Gastrocnemius medialis (tissue), 4 donors: Measurements from ENCODE around the gene MARF1. TPM values are rescaled to one million over a fixed set of nuclear protein-coding genes. Genes with fewer than 3 reads are reported as not detected.
A peak's percentile ranks its signal among the peaks of the same experiment; 100 is the strongest.

Experiments
- ATAC-seq, 2 donors: fragments of 150-250 bp; one replicate each; pipeline ENCODE4 v1.9.1; 2016
- DNase-seq, 2 donors: peaks; one replicate each; pipeline ENCODE4 v3.0.0-alpha.2; 2019
- H3K27ac ChIP-seq, 4 donors: fragments of 200-600 bp; sonication (generic); 1 replicate in 1 of 4; 2 replicates in 3 of 4; pipeline ENCODE4 v1.5.1; 2016 to 2018; ENCODE audit warnings: mild to moderate bottlenecking in 2 of 4, moderate library complexity in 1 of 4
- H3K27me3 ChIP-seq, 3 donors: fragments of 200-600 bp; sonication (generic) in 2 of 3; 1 replicate in 1 of 3; 2 replicates in 2 of 3; pipeline versions ENCODE4 v1.5.1 to v1.6.0; 2016 to 2019; ENCODE audit warnings: mild to moderate bottlenecking in 1 of 3, moderate library complexity in 1 of 3
- H3K36me3 ChIP-seq, 2 donors: fragments of 200-600 bp; sonication (generic) in 1 of 2; one replicate each; pipeline ENCODE4 v1.5.1; 2017 to 2018
- H3K4me1 ChIP-seq, 2 donors: fragments of 200-600 bp; sonication (generic) in 1 of 2; one replicate each; pipeline ENCODE4 v1.5.1; 2016 to 2017; ENCODE audit warnings: mild to moderate bottlenecking in 2 of 2
- H3K4me3 ChIP-seq, 4 donors: fragments of 200-600 bp; sonication (generic) in 3 of 4; 1 replicate in 1 of 4; 2 replicates in 3 of 4; pipeline ENCODE4 v1.5.1; 2016 to 2019; ENCODE audit warnings: mild to moderate bottlenecking in 2 of 4
- H3K9me3 ChIP-seq, 3 donors: fragments of 200-600 bp; sonication (generic) in 2 of 3; 1 replicate in 1 of 3; 2 replicates in 2 of 3; pipeline ENCODE4 v1.5.1; 2016 to 2019
- CTCF ChIP-seq, 5 experiments: fragments of 450-650 bp in 3 of 5; fragments of 200-600 bp in 2 of 5; sonication (generic) in 2 of 5; IDR thresholded peaks in 4 of 5; conservative IDR thresholded peaks in 1 of 5; 1 replicate in 4 of 5; 2 replicates in 1 of 5; pipeline ENCODE4 v1.5.1; 2016 to 2019; ENCODE audit warnings: antibody characterized with exemption in 5 of 5, mild to moderate bottlenecking in 3 of 5, moderate library complexity in 3 of 5
- POLR2A ChIP-seq, 2 donors: fragments of 450-650 bp; IDR thresholded peaks; one replicate each; pipeline ENCODE4 v1.6.1; 2017; ENCODE audit warnings: antibody characterized with exemption in 2 of 2, mild to moderate bottlenecking in 2 of 2, moderate library complexity in 2 of 2
- in situ Hi-C, 4 donors: fragments of 200-750 bp; cut with MboI; loops; one replicate each; pipeline versions ENCODE4 v1.15.0 to v1.8.0; 2017; ENCODE audit warnings: low sequenced_read_pairs in 4 of 4
- intact Hi-C: fragments of 100-400 bp; cut with DNase I; formaldehyde crosslinking; loops from one replicate; pipeline ENCODE4 v1.15.1; 2023; ENCODE audit warnings: low total_unique reads
- total RNA-seq, 4 donors: library from RNA; depleted of rRNA; stranded (reverse); fragments of >200 nt; gene quantifications; one replicate each; pipeline versions ENCODE4 v1.1.0 to v1.2.3, GENCODE V29; 2016

MARF1 gene
- total RNA-seq, 4 donors from 2014 or later = 19.5 to 29.8 (median 26.5) TPM

GRCh38 chr16:15601212-15601879 lies 41.6 kb downstream of the MARF1 start:
- H3K4me3 ChIP-seq = no peak overlapping the region
- H3K27ac ChIP-seq = no peak overlapping the region
- in situ Hi-C loops (no loop called here), intact Hi-C loops (no loop called here)
- ATAC-seq (no peak), DNase-seq (no peak)
- H3K36me3 ChIP-seq = peaks cover 2 to 69% of the 10 kb centered on the region in 2 donors
- H3K9me3 ChIP-seq = no peaks in the 10 kb centered on the region
- TF ChIP-seq CTCF (IDR thresholded peaks at IDR 0.05 in 4 of 5, conservative IDR thresholded peaks at IDR 0.05 in 1 of 5) (no peak), POLR2A (IDR thresholded peaks at IDR 0.05) (no peak)
- H3K4me1 ChIP-seq = peaks cover 7 to 20% of the 10 kb centered on the region in 2 donors
- no peaks in the 10 kb centered on the region for H3K27me3 ChIP-seq

- Histone ChIP-seq H3K4me3 (no peak overlapping the region), H3K4me1 (peaks cover 0 to 20% of the 10 kb centered on the region in 2 donors), H3K36me3 (peaks cover 2 to 85% of the 10 kb centered on the region in 2 donors), H3K27ac (peak overlapping the region in 2 of 4 donors; percentile 4 to 73), H3K27me3 (no peaks in the 10 kb centered on the region), H3K9me3 (no peaks in the 10 kb centered on the region)
- no peak for TF ChIP-seq POLR2A (IDR thresholded peaks at IDR 0.05)
- no peak for DNase-seq
- intact Hi-C loops (no loop called here), in situ Hi-C loops (no loop called here)
- ATAC-seq = no peak
Measured at GRCh38 chr16:15599303-15600070, 43.5 kb downstream of the MARF1 start.

GRCh38 chr16:15598648-15599190 lies 44.2 kb downstream of the MARF1 start:
- ATAC-seq = no peak
- no peak for DNase-seq
- no peaks in the 10 kb centered on the region for H3K27me3 ChIP-seq
- in situ Hi-C loops (no loop called here), intact Hi-C loops (no loop called here)
- H3K4me3 ChIP-seq = no peak overlapping the region
- peaks cover 0 to 20% of the 10 kb centered on the region in 2 donors for H3K4me1 ChIP-seq
- H3K36me3 ChIP-seq = peaks cover 2 to 79% of the 10 kb centered on the region in 2 donors
- no peaks in the 10 kb centered on the region for H3K9me3 ChIP-seq
- H3K27ac ChIP-seq = peak overlapping the region; percentile 43 to 73 (median 65)
- TF ChIP-seq POLR2A (IDR thresholded peaks at IDR 0.05) (no peak), CTCF (IDR thresholded peaks at IDR 0.05 in 4 of 5, conservative IDR thresholded peaks at IDR 0.05 in 1 of 5) (no peak)

- Histone ChIP-seq H3K4me3 (no peak overlapping the region), H3K27me3 (no peaks in the 10 kb centered on the region), H3K4me1 (peaks cover 0 to 20% of the 10 kb centered on the region in 2 donors), H3K9me3 (no peaks in the 10 kb centered on the region), H3K36me3 (peaks cover 2 to 72% of the 10 kb centered on the region in 2 donors), H3K27ac (peak overlapping the region; percentile 43 to 73 (median 65))
- peak; percentile 59 to 81 for ATAC-seq
- in situ Hi-C loops (no loop called here), intact Hi-C loops (no loop called here)
- TF ChIP-seq CTCF (IDR thresholded peaks at IDR 0.05 in 4 of 5, conservative IDR thresholded peaks at IDR 0.05 in 1 of 5) (no peak), POLR2A (IDR thresholded peaks at IDR 0.05) (no peak)
- peak; percentile 53 to 72 for DNase-seq
Measured at GRCh38 chr16:15597822-15598647, 44.9 kb downstream of the MARF1 start.
